ENCODE results near the gene INPP1. TPM values are rescaled to one million over a fixed set of nuclear protein-coding genes. Genes with fewer than 3 reads are reported as not detected.

The INPP1 gene
- total and polyA plus RNA-seq, 4 donors: 9.1 to 13.2 (median 12.4) TPM

DNA sequence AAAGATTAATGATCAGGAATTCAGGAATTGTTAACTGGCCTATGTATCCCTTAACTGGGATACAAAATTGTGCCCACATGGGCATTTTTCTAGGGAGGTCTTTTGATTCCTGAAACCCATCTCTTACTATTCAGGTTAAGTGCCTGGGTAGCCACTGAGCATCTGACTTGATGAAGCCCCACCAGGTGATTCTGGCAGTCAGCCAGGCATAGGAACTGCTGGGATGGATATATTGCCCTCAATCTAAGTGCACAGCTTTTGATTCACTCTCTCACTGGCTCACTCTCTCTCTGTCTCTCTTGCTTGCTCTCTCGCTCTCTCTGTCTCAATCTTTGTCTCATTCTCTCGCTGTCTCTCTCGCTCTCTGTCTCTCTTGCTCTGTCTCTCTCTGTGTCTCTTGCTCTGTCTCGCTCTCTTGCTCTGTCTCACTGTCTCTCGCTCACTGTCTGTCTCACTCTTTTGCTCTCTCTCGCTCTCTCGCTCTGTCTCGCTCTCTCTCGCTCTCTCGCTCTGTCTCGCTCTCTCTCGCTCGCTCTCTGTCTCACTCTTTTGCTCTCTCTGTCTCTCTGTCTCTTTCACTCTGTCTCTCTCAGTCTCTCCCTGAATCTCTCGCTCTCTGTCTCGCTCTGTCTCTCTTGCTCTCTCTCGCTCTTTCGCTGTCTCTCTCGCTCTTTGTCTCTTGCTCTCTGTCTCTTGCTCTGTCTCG lies 22.3 kb downstream of the INPP1 start:
- WGBS: 97% methylated on average over 17 of the region's 19 CpGs
- H3K9ac ChIP-seq (ENCODE audit: low read depth in 1 of 2, low read length in 2 of 2): no peak overlapping the region
- DNase-seq (ENCODE audit: low spot score): no peak
- peaks cover 2 to 22% (median 5%) of the 10 kb centered on the region in 4 donors for H3K36me3 ChIP-seq (ENCODE audit: control insufficient read depth in 4 of 4, insufficient read depth in 3 of 4, low read depth in 1 of 4, low read length in 3 of 4)
- TF ChIP-seq, protein P1, sequence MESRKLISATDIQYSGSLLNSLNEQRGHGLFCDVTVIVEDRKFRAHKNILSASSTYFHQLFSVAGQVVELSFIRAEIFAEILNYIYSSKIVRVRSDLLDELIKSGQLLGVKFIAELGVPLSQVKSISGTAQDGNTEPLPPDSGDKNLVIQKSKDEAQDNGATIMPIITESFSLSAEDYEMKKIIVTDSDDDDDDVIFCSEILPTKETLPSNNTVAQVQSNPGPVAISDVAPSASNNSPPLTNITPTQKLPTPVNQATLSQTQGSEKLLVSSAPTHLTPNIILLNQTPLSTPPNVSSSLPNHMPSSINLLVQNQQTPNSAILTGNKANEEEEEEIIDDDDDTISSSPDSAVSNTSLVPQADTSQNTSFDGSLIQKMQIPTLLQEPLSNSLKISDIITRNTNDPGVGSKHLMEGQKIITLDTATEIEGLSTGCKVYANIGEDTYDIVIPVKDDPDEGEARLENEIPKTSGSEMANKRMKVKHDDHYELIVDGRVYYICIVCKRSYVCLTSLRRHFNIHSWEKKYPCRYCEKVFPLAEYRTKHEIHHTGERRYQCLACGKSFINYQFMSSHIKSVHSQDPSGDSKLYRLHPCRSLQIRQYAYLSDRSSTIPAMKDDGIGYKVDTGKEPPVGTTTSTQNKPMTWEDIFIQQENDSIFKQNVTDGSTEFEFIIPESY (IDR thresholded peaks at IDR 0.05): no peak
- TF ChIP-seq YY1 (IDR thresholded peaks at IDR 0.05) (no peak), FOXA1 (IDR thresholded peaks at IDR 0.05) (no peak), RXRA (IDR thresholded peaks at IDR 0.05) (no peak), HNF4G (IDR thresholded peaks at IDR 0.05) (no peak), NR2F2 (IDR thresholded peaks at IDR 0.05) (no peak), TAF1 (conservative IDR thresholded peaks at IDR 0.05) (no peak), HNF4A (conservative IDR thresholded peaks at IDR 0.05) (no peak), SP1 (IDR thresholded peaks at IDR 0.05) (no peak)
- TF ChIP-seq, protein P2, sequence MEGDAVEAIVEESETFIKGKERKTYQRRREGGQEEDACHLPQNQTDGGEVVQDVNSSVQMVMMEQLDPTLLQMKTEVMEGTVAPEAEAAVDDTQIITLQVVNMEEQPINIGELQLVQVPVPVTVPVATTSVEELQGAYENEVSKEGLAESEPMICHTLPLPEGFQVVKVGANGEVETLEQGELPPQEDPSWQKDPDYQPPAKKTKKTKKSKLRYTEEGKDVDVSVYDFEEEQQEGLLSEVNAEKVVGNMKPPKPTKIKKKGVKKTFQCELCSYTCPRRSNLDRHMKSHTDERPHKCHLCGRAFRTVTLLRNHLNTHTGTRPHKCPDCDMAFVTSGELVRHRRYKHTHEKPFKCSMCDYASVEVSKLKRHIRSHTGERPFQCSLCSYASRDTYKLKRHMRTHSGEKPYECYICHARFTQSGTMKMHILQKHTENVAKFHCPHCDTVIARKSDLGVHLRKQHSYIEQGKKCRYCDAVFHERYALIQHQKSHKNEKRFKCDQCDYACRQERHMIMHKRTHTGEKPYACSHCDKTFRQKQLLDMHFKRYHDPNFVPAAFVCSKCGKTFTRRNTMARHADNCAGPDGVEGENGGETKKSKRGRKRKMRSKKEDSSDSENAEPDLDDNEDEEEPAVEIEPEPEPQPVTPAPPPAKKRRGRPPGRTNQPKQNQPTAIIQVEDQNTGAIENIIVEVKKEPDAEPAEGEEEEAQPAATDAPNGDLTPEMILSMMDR (IDR thresholded peaks at IDR 0.05; ENCODE audit: low read depth, low read length, missing input control): no peak
- TF ChIP-seq, protein P3, sequence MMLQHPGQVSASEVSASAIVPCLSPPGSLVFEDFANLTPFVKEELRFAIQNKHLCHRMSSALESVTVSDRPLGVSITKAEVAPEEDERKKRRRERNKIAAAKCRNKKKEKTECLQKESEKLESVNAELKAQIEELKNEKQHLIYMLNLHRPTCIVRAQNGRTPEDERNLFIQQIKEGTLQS (IDR thresholded peaks at IDR 0.05): no peak
- TF ChIP-seq, protein P4, sequence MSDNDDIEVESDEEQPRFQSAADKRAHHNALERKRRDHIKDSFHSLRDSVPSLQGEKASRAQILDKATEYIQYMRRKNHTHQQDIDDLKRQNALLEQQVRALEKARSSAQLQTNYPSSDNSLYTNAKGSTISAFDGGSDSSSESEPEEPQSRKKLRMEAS (IDR thresholded peaks at IDR 0.05): no peak
- TF ChIP-seq, protein P5, sequence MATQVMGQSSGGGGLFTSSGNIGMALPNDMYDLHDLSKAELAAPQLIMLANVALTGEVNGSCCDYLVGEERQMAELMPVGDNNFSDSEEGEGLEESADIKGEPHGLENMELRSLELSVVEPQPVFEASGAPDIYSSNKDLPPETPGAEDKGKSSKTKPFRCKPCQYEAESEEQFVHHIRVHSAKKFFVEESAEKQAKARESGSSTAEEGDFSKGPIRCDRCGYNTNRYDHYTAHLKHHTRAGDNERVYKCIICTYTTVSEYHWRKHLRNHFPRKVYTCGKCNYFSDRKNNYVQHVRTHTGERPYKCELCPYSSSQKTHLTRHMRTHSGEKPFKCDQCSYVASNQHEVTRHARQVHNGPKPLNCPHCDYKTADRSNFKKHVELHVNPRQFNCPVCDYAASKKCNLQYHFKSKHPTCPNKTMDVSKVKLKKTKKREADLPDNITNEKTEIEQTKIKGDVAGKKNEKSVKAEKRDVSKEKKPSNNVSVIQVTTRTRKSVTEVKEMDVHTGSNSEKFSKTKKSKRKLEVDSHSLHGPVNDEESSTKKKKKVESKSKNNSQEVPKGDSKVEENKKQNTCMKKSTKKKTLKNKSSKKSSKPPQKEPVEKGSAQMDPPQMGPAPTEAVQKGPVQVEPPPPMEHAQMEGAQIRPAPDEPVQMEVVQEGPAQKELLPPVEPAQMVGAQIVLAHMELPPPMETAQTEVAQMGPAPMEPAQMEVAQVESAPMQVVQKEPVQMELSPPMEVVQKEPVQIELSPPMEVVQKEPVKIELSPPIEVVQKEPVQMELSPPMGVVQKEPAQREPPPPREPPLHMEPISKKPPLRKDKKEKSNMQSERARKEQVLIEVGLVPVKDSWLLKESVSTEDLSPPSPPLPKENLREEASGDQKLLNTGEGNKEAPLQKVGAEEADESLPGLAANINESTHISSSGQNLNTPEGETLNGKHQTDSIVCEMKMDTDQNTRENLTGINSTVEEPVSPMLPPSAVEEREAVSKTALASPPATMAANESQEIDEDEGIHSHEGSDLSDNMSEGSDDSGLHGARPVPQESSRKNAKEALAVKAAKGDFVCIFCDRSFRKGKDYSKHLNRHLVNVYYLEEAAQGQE (IDR thresholded peaks at IDR 0.05): no peak
- H3K4me3 ChIP-seq (ENCODE audit: low read depth in 1 of 3, low read length in 3 of 3): no peak overlapping the region
- no peaks in the 10 kb centered on the region for H3K9me3 ChIP-seq (ENCODE audit: control insufficient read depth in 4 of 4, low read length in 3 of 4)
- H3K4me1 ChIP-seq (ENCODE audit: control insufficient read depth in 4 of 4, insufficient read depth in 4 of 4, low read length in 3 of 4): peaks cover 2 to 11% (median 5%) of the 10 kb centered on the region in 4 donors
- no peak overlapping the region for H3K27ac ChIP-seq (ENCODE audit: low read depth in 1 of 2, low read length in 2 of 2)
- H3K27me3 ChIP-seq (ENCODE audit: control insufficient read depth in 4 of 4, insufficient read depth in 4 of 4, low read length in 3 of 4): no peaks in the 10 kb centered on the region

DNA sequence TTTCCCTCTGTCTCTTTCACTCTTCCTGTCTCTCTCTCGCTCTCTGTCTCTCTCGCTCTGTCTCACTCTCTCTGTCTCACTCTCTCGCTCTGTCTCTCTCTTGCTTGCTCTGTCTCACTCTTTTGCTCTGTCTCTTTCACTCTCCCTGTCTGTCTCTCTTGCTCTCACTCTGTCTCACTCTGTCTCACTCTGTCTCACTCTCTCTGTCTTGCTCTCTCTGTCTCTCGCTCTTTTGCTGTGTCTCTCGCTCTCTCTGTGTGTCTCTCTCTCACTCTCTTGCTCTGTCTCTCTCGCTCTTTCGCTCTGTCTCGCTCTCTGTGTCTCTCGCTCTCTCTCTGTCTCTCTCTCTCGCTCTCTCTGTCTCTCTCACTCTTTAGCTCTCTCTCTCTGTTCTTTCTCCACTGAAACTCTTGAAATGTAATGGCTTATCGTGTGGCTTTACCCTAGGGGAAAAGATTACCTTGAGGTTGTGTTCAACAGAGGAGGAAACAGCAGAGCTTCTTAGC lies 22.9 kb downstream of the INPP1 start:
- 89% methylated on average over 11 of the region's 11 CpGs for whole genome bisulfite sequencing
- Histone ChIP-seq H3K9me3 (ENCODE audit: control insufficient read depth in 4 of 4, low read length in 3 of 4) (no peaks in the 10 kb centered on the region), H3K27me3 (ENCODE audit: control insufficient read depth in 4 of 4, insufficient read depth in 4 of 4, low read length in 3 of 4) (no peaks in the 10 kb centered on the region), H3K36me3 (ENCODE audit: control insufficient read depth in 4 of 4, insufficient read depth in 3 of 4, low read depth in 1 of 4, low read length in 3 of 4) (peaks cover 2 to 18% (median 8%) of the 10 kb centered on the region in 4 donors), H3K4me3 (ENCODE audit: low read depth in 1 of 3, low read length in 3 of 3) (no peak overlapping the region), H3K27ac (ENCODE audit: low read depth in 1 of 2, low read length in 2 of 2) (no peak overlapping the region), H3K4me1 (ENCODE audit: control insufficient read depth in 4 of 4, insufficient read depth in 4 of 4, low read length in 3 of 4) (peaks cover 2 to 11% (median 5%) of the 10 kb centered on the region in 4 donors), H3K9ac (ENCODE audit: low read depth in 1 of 2, low read length in 2 of 2) (no peak overlapping the region)
- DNase-seq (ENCODE audit: low spot score): no peak
- no peak for TF ChIP-seq HNF4G (IDR thresholded peaks at IDR 0.05)
- TF ChIP-seq HNF4A (conservative IDR thresholded peaks at IDR 0.05): no peak
- no peak for TF ChIP-seq RAD21 (IDR thresholded peaks at IDR 0.05)
- TF ChIP-seq RXRA (IDR thresholded peaks at IDR 0.05): no peak
- no peak for TF ChIP-seq TAF1 (conservative IDR thresholded peaks at IDR 0.05)
- no peak for TF ChIP-seq GABPA (IDR thresholded peaks at IDR 0.05 in 1 of 2, conservative IDR thresholded peaks at IDR 0.05 in 1 of 2)
- TF ChIP-seq, protein P3 (IDR thresholded peaks at IDR 0.05): no peak

All from liver (tissue), 9 donors.